HG02885 (cell line): ENCODE data around the gene BHLHE41.
A peak's percentile ranks its signal among the peaks of the same experiment; 100 is the strongest.

ENCODE experiments used
- ATAC-seq: cut with Tn5 transposase; IDR thresholded peaks from one replicate; pipeline ENCODE4 v1.9.1; 2021; ENCODE audit warnings: mild to moderate bottlenecking; ENCODE audit not compliant: unreplicated experiment, poor library complexity

BHLHE41 gene

DNA sequence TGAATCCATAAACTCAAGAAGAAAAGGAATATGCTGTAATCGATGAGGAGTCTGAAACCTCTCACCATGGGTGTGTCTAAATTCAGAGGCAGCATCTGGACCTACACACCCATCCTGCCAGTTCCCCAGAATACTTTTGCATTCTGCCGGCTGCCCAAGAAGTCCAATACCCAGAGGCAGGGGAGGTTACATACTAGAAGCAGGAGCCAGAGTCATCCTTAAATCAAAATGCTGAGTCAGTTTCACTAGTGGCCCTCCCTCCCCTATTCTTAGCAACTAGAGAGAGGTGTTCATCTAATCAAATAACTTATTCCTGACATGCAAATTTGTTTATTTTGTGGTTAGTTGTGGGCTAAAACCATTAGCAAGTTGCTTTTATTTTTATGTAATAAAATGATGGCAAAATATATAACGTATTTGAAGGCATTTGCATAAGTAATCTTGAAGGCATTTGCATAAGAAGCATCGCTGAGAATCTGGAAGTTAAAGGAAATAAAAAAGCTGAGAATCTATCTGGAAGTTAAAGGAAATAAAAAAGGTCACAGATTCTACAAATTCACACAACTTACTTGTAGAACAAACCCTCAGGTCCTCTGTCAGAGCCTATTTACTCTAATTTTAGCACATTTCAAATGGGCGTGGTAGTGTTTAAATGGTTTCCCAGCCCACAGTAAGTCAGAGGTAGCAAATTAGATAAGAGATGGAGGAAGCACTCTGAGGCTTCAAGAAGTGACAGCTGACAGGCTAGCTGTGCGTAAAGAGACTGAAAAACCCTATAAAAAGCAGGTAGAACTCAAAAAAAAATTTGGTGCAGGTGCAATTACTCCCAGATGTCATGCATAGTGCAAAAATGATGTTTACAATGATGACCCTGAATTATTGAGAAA is 7.8 kb downstream of the BHLHE41 start:
- no peak for ATAC-seq

GRCh38 chr12:26114720-26115401 is 10.0 kb downstream of the BHLHE41 start:
- no peak for ATAC-seq

DNA sequence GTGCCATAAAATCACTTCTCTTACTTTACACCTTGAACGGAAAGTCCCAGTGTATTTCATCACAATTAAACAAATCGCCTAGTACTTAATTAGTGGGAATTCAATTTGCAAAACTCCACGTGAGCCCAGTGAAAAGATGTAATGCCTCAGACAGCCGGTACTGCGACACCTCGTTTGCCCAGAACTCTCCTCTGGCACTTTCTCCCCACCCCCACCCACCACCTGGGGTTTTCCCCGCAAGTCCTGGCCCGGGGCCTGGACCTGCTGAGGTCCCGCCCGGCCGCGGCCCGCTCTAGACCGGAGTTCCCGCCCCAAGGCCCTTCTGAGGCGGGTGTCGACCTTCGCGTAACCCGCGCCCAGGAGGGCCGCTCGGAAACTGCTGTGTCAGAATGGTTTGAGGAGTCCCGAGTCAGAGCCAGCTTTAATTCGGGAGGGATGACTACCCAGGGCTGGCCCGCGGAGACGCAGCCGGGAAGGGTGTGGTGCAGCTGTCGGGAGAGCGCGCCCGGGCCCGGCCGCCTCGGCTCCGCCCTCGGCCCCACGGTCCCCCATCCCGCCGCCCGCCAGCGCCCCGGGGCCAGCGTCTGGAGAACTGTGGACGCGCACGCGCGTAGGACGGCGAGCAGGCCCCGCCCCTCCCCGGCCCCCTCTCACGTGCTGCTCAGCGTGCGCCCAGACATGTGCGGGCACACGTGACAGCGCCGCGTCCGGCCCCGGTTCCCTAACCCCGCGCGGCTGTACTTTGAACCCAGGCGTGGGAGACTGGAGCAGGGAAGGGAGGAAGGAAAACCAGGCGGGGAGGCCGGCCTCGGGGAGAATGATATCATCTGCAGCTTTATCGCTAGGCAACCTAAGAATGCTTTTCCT is 10.8 kb downstream of the BHLHE41 start:
- peak; percentile 85 for ATAC-seq

DNA sequence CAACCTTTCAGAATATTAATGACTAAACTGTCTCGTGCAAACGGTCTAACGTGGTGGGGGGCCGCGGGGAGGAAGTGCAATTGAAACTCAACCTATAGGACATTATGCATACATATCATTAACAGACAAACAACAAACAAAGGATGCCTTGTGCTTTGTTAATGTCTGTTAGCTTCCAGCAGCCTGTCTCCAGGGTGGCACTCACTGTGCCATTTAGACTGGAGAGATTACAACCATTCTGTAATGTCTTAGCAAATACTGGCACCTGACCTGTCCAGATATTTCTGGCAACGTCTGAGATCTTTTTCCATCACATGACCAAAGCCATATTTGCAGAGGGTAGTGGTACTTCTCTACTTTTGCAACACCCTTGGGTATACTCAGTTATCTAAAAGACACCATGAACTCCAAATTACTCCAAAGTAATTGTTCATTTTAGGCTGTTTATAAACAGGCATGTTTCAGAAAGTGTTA is 11.6 kb downstream of the BHLHE41 start:
- ATAC-seq = no peak

DNA sequence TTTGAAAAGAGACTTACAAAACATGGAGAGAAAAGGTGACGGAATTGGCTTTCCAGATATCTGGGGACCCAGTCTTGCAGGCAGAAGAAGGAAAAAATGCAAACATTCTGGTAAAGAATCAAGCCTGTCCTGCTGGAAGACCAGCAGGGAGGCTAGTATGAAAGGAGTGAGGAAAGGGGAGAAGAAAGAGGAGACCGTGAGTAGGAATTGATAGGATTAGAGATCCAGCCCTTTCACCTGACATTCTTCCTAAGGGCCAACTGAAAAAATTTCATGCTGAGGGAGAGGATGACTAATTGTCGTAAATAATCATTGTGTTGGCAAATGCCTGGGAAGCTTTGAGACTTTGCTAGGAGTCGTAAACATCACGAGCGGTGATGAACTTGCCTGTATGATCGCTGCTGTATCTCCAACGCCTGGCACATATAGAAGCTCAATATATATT is 12.1 kb downstream of the BHLHE41 start:
- no peak for ATAC-seq

DNA sequence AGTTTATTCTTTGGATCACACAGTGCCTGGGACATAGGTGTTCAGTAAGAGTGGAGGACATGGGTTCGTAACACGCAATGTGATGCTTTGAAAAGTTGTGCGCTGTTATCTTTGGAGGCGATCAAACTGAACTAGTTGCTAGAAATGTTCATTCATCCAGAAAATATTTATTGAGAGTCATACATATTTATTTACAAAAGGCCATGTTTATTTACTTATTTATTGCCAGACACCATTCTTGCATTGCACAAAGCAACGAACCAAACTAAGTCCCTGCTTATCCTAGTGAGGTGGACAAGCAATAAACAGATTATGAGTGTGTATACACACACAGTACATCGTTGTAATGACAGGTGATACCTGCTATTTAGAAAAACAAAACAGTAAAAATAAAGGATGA is 12.6 kb downstream of the BHLHE41 start:
- ATAC-seq = no peak

GRCh38 chr12:26109343-26109881 is 15.4 kb downstream of the BHLHE41 start:
- ATAC-seq = no peak

DNA sequence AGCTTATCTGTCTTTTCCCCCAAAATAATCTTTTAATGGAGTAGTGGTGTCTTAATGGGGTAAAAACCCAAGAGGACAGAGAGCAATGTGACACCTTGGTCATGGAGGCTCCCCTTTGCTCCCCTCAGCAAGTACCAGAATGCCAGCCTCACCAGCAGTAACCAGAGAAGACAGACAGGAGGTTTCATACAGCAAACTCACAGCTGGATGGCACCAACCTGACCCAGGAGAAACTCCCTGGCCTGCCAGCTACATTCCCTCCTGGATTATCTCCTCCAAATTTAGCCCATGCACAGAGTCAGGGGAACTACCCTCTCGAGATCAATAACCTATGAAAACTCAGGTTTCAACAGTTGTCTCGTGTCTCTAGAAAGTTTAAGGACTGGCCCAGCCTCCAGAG is 15.9 kb downstream of the BHLHE41 start:
- no peak for ATAC-seq

DNA sequence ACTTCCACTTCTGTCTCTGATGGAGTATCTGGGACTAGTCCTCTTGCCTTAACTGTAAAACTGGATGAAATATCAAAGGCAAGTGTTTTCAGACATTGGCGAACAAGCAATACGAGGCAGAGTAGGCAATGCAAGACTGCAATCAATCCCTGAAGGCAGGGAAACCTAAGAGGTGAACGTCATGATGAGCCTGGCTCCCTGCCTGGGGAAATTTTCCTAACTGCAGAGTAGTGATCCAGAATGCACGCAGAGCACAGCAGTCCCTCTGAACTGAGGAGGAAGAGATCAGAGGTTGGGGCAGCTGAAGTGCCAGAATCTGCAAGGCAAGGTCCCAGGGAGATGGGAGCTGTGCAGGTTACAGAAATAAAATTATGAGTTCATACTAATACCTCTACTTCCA is 18.5 kb downstream of the BHLHE41 start:
- ATAC-seq = no peak

- no peak for ATAC-seq
Observed at GRCh38 chr12:26102953-26103352, 21.9 kb downstream of the BHLHE41 start.

- no peak for ATAC-seq
Observed at GRCh38 chr12:26101763-26102162, 23.1 kb downstream of the BHLHE41 start.

- no peak for ATAC-seq
Observed at GRCh38 chr12:26101350-26101734, 23.5 kb downstream of the BHLHE41 start.

- no peak for ATAC-seq
Observed at GRCh38 chr12:26100666-26101349, 24.0 kb downstream of the BHLHE41 start.

DNA sequence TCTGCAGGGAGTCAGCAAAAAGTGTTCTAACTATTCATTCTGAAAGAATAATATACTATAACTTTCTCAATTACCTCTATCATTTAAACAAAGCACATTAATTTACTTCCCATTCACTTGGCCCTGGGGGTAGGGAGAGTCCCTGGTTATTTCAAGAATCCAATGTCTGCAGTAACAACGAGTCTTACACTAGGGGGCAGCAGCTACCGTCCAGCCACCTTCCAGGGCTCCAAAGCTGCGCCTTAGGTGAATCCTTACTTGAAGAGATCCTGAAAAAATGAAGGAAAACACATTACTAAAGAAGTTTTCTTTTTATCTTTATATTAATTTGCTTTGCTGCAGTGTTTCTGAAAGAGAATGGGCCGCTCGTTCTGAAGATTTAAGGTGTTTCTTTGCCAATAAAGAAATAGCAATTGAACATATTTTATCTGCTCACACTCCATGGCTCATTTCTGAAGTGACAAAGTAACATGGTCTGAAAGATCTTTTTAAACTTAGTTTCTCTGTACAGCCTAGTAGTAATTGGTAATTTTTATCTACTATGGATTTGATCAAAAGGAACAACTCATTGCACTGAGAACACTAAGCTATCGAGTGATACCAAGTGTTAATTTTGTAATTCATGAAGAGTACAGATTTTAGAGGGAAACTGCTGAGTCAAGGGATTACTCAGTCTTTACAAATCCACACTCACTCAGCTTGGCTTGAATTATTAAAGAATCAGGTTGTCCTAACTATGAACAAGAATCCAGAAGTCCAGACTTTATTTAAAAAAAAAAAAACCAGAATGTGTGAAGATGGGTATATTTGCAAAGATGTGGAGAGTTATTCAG is 27.6 kb downstream of the BHLHE41 start:
- peak; percentile 92 for ATAC-seq

- ATAC-seq = no peak
Observed at GRCh38 chr12:26096036-26096435, 28.8 kb downstream of the BHLHE41 start.

- ATAC-seq = no peak
Observed at GRCh38 chr12:26095186-26095585, 29.7 kb downstream of the BHLHE41 start.

DNA sequence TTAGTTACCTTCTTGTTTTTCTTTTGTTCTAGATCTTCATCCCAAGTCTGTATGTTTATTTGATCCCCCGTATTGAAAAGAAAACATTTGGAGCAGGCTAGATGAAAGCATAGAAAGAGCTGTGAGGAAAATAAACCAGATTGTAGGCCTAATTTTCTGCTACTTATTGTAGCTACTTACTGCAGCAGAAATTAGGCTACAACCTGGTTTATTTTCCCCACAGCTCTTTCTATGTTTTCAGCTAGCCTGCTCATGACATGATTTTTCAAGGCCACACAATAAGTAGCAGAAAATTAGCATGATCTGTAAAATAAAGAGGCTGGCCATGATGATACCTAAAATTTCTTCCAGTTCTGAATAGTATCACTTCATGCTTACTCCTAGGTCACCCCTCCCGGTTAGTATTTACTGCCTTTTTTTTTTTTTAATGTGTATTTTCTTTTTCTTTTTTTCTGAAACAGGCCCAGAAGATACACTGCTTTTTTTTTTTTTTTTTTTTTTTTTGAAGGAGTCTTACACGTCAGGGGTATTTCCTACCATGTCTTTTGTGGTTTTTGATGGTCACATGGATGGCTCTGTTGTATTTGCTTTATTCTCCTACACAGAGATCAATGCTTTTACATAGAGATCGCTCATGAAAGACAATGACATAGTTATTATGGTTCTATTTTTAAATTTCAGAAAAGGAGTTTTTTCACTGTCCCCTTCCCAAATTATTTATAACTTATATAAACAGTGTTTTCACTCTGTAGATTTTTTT is 32.3 kb downstream of the BHLHE41 start:
- ATAC-seq = no peak

GRCh38 chr12:26091822-26092221 is 33.0 kb downstream of the BHLHE41 start:
- no peak for ATAC-seq
